ENCODE results near the gene RELL2.

- no peak for TF ChIP-seq CTCF (IDR thresholded peaks at IDR 0.05)
- no peak for TF ChIP-seq POLR2AphosphoS5 (IDR thresholded peaks at IDR 0.05; ENCODE audit: insufficient read depth in 1 of 2, low read depth in 1 of 2)
These were observed 43.4 kb downstream of the RELL2 start for GRCh38 chr5:141680178-141680577.

Data from vagina (tissue), 2 donors.